Activated T-helper 9 cell treated with anti-CD3 and anti-CD28 coated beads, Interleukin-2, amount 50 U/mL, for 16 hours (primary cell): ENCODE results near the gene COL8A1.

ENCODE experiments used
- DNase-seq: peaks from one replicate; pipeline ENCODE4 v3.0.0-alpha.2; 2020; ENCODE audit warnings: low read depth

COL8A1 gene

GRCh38 chr3:99845331-99845730 lies 206.9 kb downstream of the COL8A1 start:
- no peak for DNase-seq

GRCh38 chr3:99845999-99846398 lies 207.6 kb downstream of the COL8A1 start:
- DNase-seq: no peak

GRCh38 chr3:99846477-99847160 lies 208.2 kb downstream of the COL8A1 start:
- no peak for DNase-seq

- DNase-seq: no peak
These were observed 210.0 kb downstream of the COL8A1 start for GRCh38 chr3:99848433-99848832.
